Measurements from ENCODE around the gene CACNA1D. TPM values are rescaled to one million over a fixed set of nuclear protein-coding genes. Genes with fewer than 3 reads are reported as not detected.

Gene CACNA1D
- total and polyA plus RNA-seq, 9 of the 15 experiments (the other 6 are each of a cell fraction or from before 2014, with no cell fraction given): 0.29 TPM; not detected in 8

DNA sequence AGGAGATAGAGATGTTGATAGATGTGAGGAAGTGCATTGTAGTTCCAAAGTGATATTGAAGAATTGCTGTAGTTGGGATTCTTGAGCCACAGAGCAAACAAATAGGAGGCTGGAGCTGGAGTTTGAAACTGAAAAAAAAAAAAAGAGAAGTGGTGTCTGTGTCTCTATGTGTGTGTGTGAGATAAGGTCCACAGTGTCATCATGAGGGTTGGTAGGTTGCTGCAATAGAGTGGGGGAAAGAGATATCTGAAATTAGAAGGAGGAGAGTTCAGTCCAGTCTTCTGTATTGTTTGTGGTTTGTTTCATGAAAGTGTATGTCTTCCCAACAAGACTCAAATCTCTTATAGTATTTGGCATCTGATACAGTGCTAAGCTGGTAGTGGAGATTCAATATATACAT lies 37.3 kb upstream of the CACNA1D start (continued):
- TF ChIP-seq ATF1 (CRISPR knock-in tag; IDR thresholded peaks at IDR 0.05) (no peak), ATF1 (tag; IDR thresholded peaks at IDR 0.05) (peak; percentile 34; the same call in 1 of the 2 replicates), ZNF644 (tag; IDR thresholded peaks at IDR 0.05; ENCODE audit: low read depth) (no peak), GTF3C2 (IDR thresholded peaks at IDR 0.05; ENCODE audit: borderline replicate concordance, extremely low read depth, insufficient read length) (no peak), TRIM24 (IDR thresholded peaks at IDR 0.05) (peak; percentile 58 to 81), KLF16 (IDR thresholded peaks at IDR 0.05) (peak; percentile 61), PML (IDR thresholded peaks at IDR 0.05; ENCODE audit: low read length) (peak; percentile 25; the same call in 1 of the 2 replicates), SMAD1 (IDR thresholded peaks at IDR 0.05; ENCODE audit: low read depth, low read length, partially characterized antibody) (no peak), NELFE (IDR thresholded peaks at IDR 0.05; ENCODE audit: insufficient read depth, insufficient read length) (no peak), SNIP1 (IDR thresholded peaks at IDR 0.05; ENCODE audit: low read depth) (no peak), SMAD4 (CRISPR knock-in tag; conservative IDR thresholded peaks at IDR 0.05) (peak; percentile 45; the same call in 1 of the 2 replicates), MECOM (CRISPR knock-in tag; IDR thresholded peaks at IDR 0.05) (peak; percentile 59; the same call in 1 of the 2 replicates), NR0B1 (IDR thresholded peaks at IDR 0.05; ENCODE audit: partially characterized antibody) (no peak), RNF2 (IDR thresholded peaks at IDR 0.05) (0 out of 2 replicates have a peak, but pooled peaks have one; percentile 22), CBFA2T3 (IDR thresholded peaks at IDR 0.05) (peak; percentile 83), CTBP1 (IDR thresholded peaks at IDR 0.05; ENCODE audit: borderline replicate concordance) (peak; percentile 32; the same call in 1 of the 2 replicates), HCFC1 (IDR thresholded peaks at IDR 0.05; ENCODE audit: low read depth, low read length) (no peak), ARID1B (IDR thresholded peaks at IDR 0.05) (peak; percentile 85), SPI1 (IDR thresholded peaks at IDR 0.05; ENCODE audit: borderline replicate concordance, low read depth, low read length) (peak; percentile 92), NFIC (IDR thresholded peaks at IDR 0.05) (no peak), SMARCA4 (IDR thresholded peaks at IDR 0.05) (peak; percentile 82), EP300 (IDR thresholded peaks at IDR 0.05; ENCODE audit: low read length) (peak; percentile 11; the same call in 1 of the 2 replicates), RCOR1 (IDR thresholded peaks at IDR 0.05; ENCODE audit: borderline replicate concordance in 1 of 2, low read depth in 2 of 2, low read length in 2 of 2) (0 out of 4 replicates have a peak, but pooled peaks of 1 of the 2 experiments have one; percentile 13), KLF1 (tag; IDR thresholded peaks at IDR 0.05) (no peak), NBN (IDR thresholded peaks at IDR 0.05; ENCODE audit: low read depth) (peak; percentile 30; the same call in 1 of the 2 replicates), HDAC2 (IDR thresholded peaks at IDR 0.05) (0 out of 2 replicates have a peak, but pooled peaks have one; percentile 50), TCF3 (CRISPR knock-in tag; IDR thresholded peaks at IDR 0.05) (peak; percentile 77), ZNF766 (CRISPR knock-in tag; conservative IDR thresholded peaks at IDR 0.05) (0 out of 2 replicates have a peak, but pooled peaks have one; percentile 29), CSDE1 (IDR thresholded peaks at IDR 0.05) (no peak), JUND (IDR thresholded peaks at IDR 0.05; ENCODE audit: borderline replicate concordance, low read depth, low read length) (no peak), JUND (tag; IDR thresholded peaks at IDR 0.05; ENCODE audit: borderline replicate concordance, low read depth, low read length) (0 out of 3 replicates have a peak, but pooled peaks have one; percentile 12)

All from K562 (cell line).